H1 (cell line): ENCODE results near the gene TPPP. TPM values are rescaled to one million over a fixed set of nuclear protein-coding genes. Genes with fewer than 3 reads are reported as not detected.

Experiments used
- CTCF ChIA-PET: fragments of 300-600 bp; sonication (Branson Sonifier 250); formaldehyde crosslinking; loops from one replicate; lab custom pipeline; 2021; ENCODE audit not compliant: partially characterized antibody; lab: Charles Lee
- POLR2A ChIA-PET: fragments of 300-600 bp; sonication (Branson Sonifier 250); formaldehyde crosslinking; loops from one replicate; lab custom pipeline; 2021; ENCODE audit warnings: inconsistent platforms; ENCODE audit not compliant: partially characterized antibody; lab: Charles Lee
- DNase-seq, 2 experiments: peaks; one replicate each; pipeline versions ENCODE4 v3.0.0 to v3.0.0-alpha.2; 2010 to 2022; ENCODE audit warnings: low spot score in 2 of 2, low read depth in 1 of 2, mixed read lengths in 1 of 2
- FAIRE-seq: peaks from 2 replicates; lab custom pipeline; 2011; peaks lifted over from hg19 to GRCh38; lab: Jason Lieb, UNC
- H2AFZ ChIP-seq: 2 replicates; pipeline ENCODE4 v1.8.1; 2012; ENCODE audit warnings: low read length, inconsistent platforms
- H2AK5ac ChIP-seq: 2 replicates; pipeline ENCODE4 v1.6.1; 2013; ENCODE audit warnings: low read depth, low read length
- H2BK120ac ChIP-seq: replicated peaks from 2 replicates; pipeline ENCODE3; 2013; ENCODE audit warnings: low read depth, low read length, inconsistent platforms
- H2BK12ac ChIP-seq: 2 replicates; pipeline ENCODE4 v1.6.1; 2013; ENCODE audit warnings: low read depth, low read length
- H2BK15ac ChIP-seq: 2 replicates; pipeline ENCODE4 v1.6.1; 2013; ENCODE audit warnings: low read length
- H2BK20ac ChIP-seq: 2 replicates; pipeline ENCODE4 v1.6.1; 2013; ENCODE audit warnings: low read length
- H2BK5ac ChIP-seq: 2 replicates; pipeline ENCODE4 v1.6.1; 2013; ENCODE audit warnings: low read depth, low read length
- H3K14ac ChIP-seq: 2 replicates; pipeline ENCODE4 v1.6.1; 2013; ENCODE audit warnings: inconsistent platforms; ENCODE audit not compliant: insufficient read length
- H3K18ac ChIP-seq: 2 replicates; pipeline ENCODE4 v1.6.1; 2013; ENCODE audit warnings: low read length; ENCODE audit errors: extremely low read depth
- H3K23ac ChIP-seq: 2 replicates; pipeline ENCODE4 v1.6.1; 2013; ENCODE audit warnings: inconsistent platforms; ENCODE audit not compliant: insufficient read length
- H3K23me2 ChIP-seq: 2 replicates; pipeline ENCODE4 v1.6.1; 2013; ENCODE audit warnings: low read depth, low read length
- H3K27ac ChIP-seq: 2 replicates; pipeline ENCODE4 v1.6.1; 2011; ENCODE audit warnings: low read depth, low read length, inconsistent platforms
- H3K27me3 ChIP-seq, 4 experiments: replicated peaks in 1 of 4; 1 replicate in 1 of 4; 2 replicates in 3 of 4; pipeline versions ENCODE4 v1.6.1 to v1.8.1; 2011 to 2013; ENCODE audit warnings: low read length in 3 of 4, mild to moderate bottlenecking in 3 of 4, inconsistent platforms in 2 of 4, mixed read lengths in 2 of 4, moderate library complexity in 1 of 4; ENCODE audit not compliant: control insufficient read depth in 3 of 4, insufficient read depth in 3 of 4; ENCODE audit errors: extremely low read depth in 1 of 4
- H3K36me3 ChIP-seq, 4 experiments: 2 replicates each; pipeline versions ENCODE4 v1.6.1 to v1.8.1; 2011 to 2013; ENCODE audit warnings: mild to moderate bottlenecking in 4 of 4, low read length in 3 of 4, moderate library complexity in 2 of 4, control low read depth in 1 of 4, inconsistent platforms in 1 of 4; ENCODE audit not compliant: insufficient read depth in 4 of 4, control insufficient read depth in 2 of 4
- H3K4ac ChIP-seq: replicated peaks from 2 replicates; pipeline ENCODE3; 2013; ENCODE audit warnings: low read length, low read depth, mixed read lengths, inconsistent platforms; ENCODE audit not compliant: insufficient read length
- H3K4me1 ChIP-seq, 4 experiments: replicated peaks in 1 of 4; 1 replicate in 1 of 4; 2 replicates in 3 of 4; pipeline versions ENCODE4 v1.6.1 to v1.8.1; 2011 to 2013; ENCODE audit warnings: low read length in 3 of 4, inconsistent platforms in 2 of 4, mixed read lengths in 1 of 4; ENCODE audit not compliant: insufficient read depth in 4 of 4, control insufficient read depth in 3 of 4
- H3K4me2 ChIP-seq, 2 experiments: 2 replicates each; pipeline versions ENCODE4 v1.6.1 to v1.8.1; 2011 to 2013; ENCODE audit warnings: low read depth in 2 of 2, low read length in 2 of 2, control low read depth in 1 of 2, inconsistent platforms in 1 of 2, mild to moderate bottlenecking in 1 of 2; ENCODE audit not compliant: insufficient read depth in 1 of 2
- H3K4me3 ChIP-seq, 4 experiments: fragments of 200-600, 300-600 bp in 1 of 4; sonication (generic), shearing (Covaris generic), sonication (Bioruptor Twin) in 1 of 4; 2 replicates each; pipeline versions ENCODE4 v1.5.1 to v1.8.1; 2011 to 2016; ENCODE audit warnings: low read length in 4 of 4, low read depth in 3 of 4, control low read depth in 2 of 4, inconsistent platforms in 2 of 4, mild to moderate bottlenecking in 2 of 4, mixed read lengths in 1 of 4, moderate library complexity in 1 of 4; ENCODE audit not compliant: insufficient read depth in 2 of 4; ENCODE audit errors: extremely low read depth in 1 of 4
- H3K56ac ChIP-seq: replicated peaks from 2 replicates; pipeline ENCODE3; 2013; ENCODE audit warnings: low read depth, mild to moderate bottlenecking, mixed read lengths, low read length, inconsistent platforms; ENCODE audit not compliant: insufficient read length
- H3K79me1 ChIP-seq: 2 replicates; pipeline ENCODE4 v1.6.1; 2013; ENCODE audit warnings: low read depth, low read length, control low read depth
- H3K79me2 ChIP-seq, 2 experiments: 2 replicates each; pipeline versions ENCODE4 v1.6.1 to v1.8.1; 2012 to 2013; ENCODE audit warnings: low read length in 2 of 2, mild to moderate bottlenecking in 2 of 2, inconsistent platforms in 1 of 2; ENCODE audit not compliant: insufficient read depth in 2 of 2, control insufficient read depth in 1 of 2
- H3K9ac ChIP-seq, 4 experiments: replicated peaks in 1 of 4; 1 replicate in 1 of 4; 2 replicates in 3 of 4; pipeline versions ENCODE4 v1.6.1 to v1.8.1; 2011 to 2013; ENCODE audit warnings: low read depth in 3 of 4, low read length in 3 of 4, control low read depth in 2 of 4, mild to moderate bottlenecking in 2 of 4, moderate library complexity in 2 of 4, inconsistent platforms in 1 of 4; ENCODE audit errors: extremely low read depth in 1 of 4
- H3K9me3 ChIP-seq, 2 experiments: 2 replicates each; pipeline versions ENCODE4 v1.6.1 to v1.8.1; 2012 to 2013; ENCODE audit warnings: mild to moderate bottlenecking in 2 of 2, moderate library complexity in 2 of 2, control low read depth in 1 of 2, inconsistent platforms in 1 of 2, low read depth in 1 of 2, low read length in 1 of 2, mixed read lengths in 1 of 2; ENCODE audit not compliant: insufficient read depth in 2 of 2
- H4K20me1 ChIP-seq, 2 experiments: replicated peaks in 1 of 2; 2 replicates each; pipeline versions ENCODE3 to v1.8.1; 2011 to 2013; ENCODE audit warnings: inconsistent platforms in 2 of 2, low read length in 2 of 2, mild to moderate bottlenecking in 1 of 2; ENCODE audit not compliant: insufficient read depth in 2 of 2, control insufficient read depth in 1 of 2
- H4K5ac ChIP-seq: 2 replicates; pipeline ENCODE4 v1.6.1; 2013; ENCODE audit warnings: low read length, low read depth, mixed read lengths, inconsistent platforms; ENCODE audit not compliant: insufficient read length
- H4K8ac ChIP-seq: 2 replicates; pipeline ENCODE4 v1.8.0; 2013; ENCODE audit warnings: mild to moderate bottlenecking, moderate library complexity, low read length, inconsistent platforms; ENCODE audit not compliant: insufficient read depth; ENCODE audit errors: extremely low read depth
- H4K91ac ChIP-seq: replicated peaks from 2 replicates; pipeline ENCODE3; 2013; ENCODE audit warnings: low read length, mixed read lengths, inconsistent platforms; ENCODE audit not compliant: insufficient read length
- CBX8 ChIP-seq: fragments of 300-800, 300-1000 bp; sonication (generic); IDR thresholded peaks from 2 replicates; pipeline ENCODE4 v1.7.1; 2016; ENCODE audit warnings: low read depth, low read length, borderline replicate concordance
- CEBPB ChIP-seq: IDR thresholded peaks from 2 replicates; pipeline ENCODE4 v1.6.1; 2012; ENCODE audit warnings: low read depth, low read length
- HDAC2 ChIP-seq, 2 experiments: fragments of 300-600 bp in 1 of 2; sonication (generic) in 1 of 2; IDR thresholded peaks; 2 replicates each; pipeline ENCODE4 v1.6.1; 2011 to 2012; ENCODE audit warnings: low read depth in 2 of 2, low read length in 2 of 2, mild to moderate bottlenecking in 2 of 2, moderate library complexity in 2 of 2, borderline replicate concordance in 1 of 2, inconsistent platforms in 1 of 2
- JUN ChIP-seq: IDR thresholded peaks from 2 replicates; pipeline ENCODE4 v1.6.1; 2011; ENCODE audit warnings: low read depth, mild to moderate bottlenecking, improper control_type of control experiment, low read length
- JUND ChIP-seq: IDR thresholded peaks from 2 replicates; pipeline ENCODE4 v1.6.1; 2011; ENCODE audit warnings: mild to moderate bottlenecking, improper control_type of control experiment, low read length
- POLR2A ChIP-seq, 2 experiments: IDR thresholded peaks; 1 replicate in 1 of 2; 2 replicates in 1 of 2; pipeline ENCODE4 v1.6.1; 2011; ENCODE audit warnings: low read depth in 2 of 2, low read length in 2 of 2, mild to moderate bottlenecking in 2 of 2; ENCODE audit errors: control extremely low read depth in 1 of 2
- POU5F1 ChIP-seq: IDR thresholded peaks from 2 replicates; pipeline ENCODE4 v1.6.1; 2011; ENCODE audit warnings: low read depth, mild to moderate bottlenecking, low read length, moderate library complexity
- TBP ChIP-seq: IDR thresholded peaks from 2 replicates; pipeline ENCODE4 v1.6.1; 2011; ENCODE audit warnings: low read depth, low read length, improper control_type of control experiment
- WGBS, 2 experiments: shearing (Covaris generic) in 1 of 2; methylation state at CpG; one replicate each; pipeline versions ENCODE4 v1.1.6 to v1.1.7; 2013 to 2015; ENCODE audit warnings: low lambda C conversion rate in 2 of 2, mixed read lengths in 2 of 2, inconsistent platforms in 1 of 2, low coverage in 1 of 2, missing lambda C conversion rate in 1 of 2; ENCODE audit not compliant: insufficient replicate concordance in 2 of 2, insufficient coverage in 1 of 2, insufficient read length in 1 of 2; ENCODE audit errors: extremely low coverage in 1 of 2, missing lambda C conversion rate in 1 of 2; 5-methylcytosine and 5-hydroxymethylcytosine counted together
- polyA plus RNA-seq, 7 experiments: library from polyadenylated mRNA; depleted of rRNA in 3 of 7; stranded (reverse) in 5 of 7; unstranded in 2 of 7; fragments of >200 nt in 5 of 7; fragments of 200-250 nt in 2 of 7; gene quantifications; 1 replicate in 5 of 7; 2 replicates in 1 of 7; 4 replicates in 1 of 7; pipeline versions ENCODE4 v1.2.1 to v1.2.3, GENCODE V29; 2011 to 2013; ENCODE audit warnings: missing spikeins in 2 of 7, mixed read lengths in 2 of 7
- total RNA-seq: library from RNA; stranded (reverse); fragmentation: NEBNext Ultra II Directional; extraction: Animal tissue kit (Norgen Biotek cat#: 25700); gene quantifications from 2 replicates; pipeline ENCODE4 v1.2.1, GENCODE V29; 2021
- TF ChIP-seq, protein P1 (sequence below): IDR thresholded peaks from 2 replicates; pipeline ENCODE4 v1.6.1; 2012; ENCODE audit warnings: inconsistent platforms

The TPPP gene
- total and polyA plus RNA-seq, 2 of the 8 experiments (the other 6 are each of a cell fraction or from before 2014, with no cell fraction given) = 0.36 to 0.93 TPM

- POLR2A ChIA-PET = no interaction called here
- Histone ChIP-seq H3K18ac (no peak overlapping the region), H4K91ac (no peak overlapping the region), H3K9me3 (no peaks in the 10 kb centered on the region), H3K27me3 (no peaks in the 10 kb centered on the region), H3K4me1 (no peaks in the 10 kb centered on the region; a peak in 1 of 7 replicates), H2BK20ac (no peak overlapping the region), H3K27ac (no peak overlapping the region), H3K36me3 (peaks cover 9 to 46% (median 37%) of the 10 kb centered on the region in 4 experiments), H3K14ac (no peak overlapping the region), H3K79me1 (peaks cover 3% of the 10 kb centered on the region; the same call in 1 of the 2 replicates), H4K5ac (no peak overlapping the region), H2AFZ (no peak overlapping the region), H4K20me1 (peaks cover 8 to 9% of the 10 kb centered on the region in 2 experiments), H2BK5ac (no peak overlapping the region), H3K4ac (no peak overlapping the region), H3K23ac (no peak overlapping the region), H2BK120ac (no peak overlapping the region), H2AK5ac (no peak overlapping the region), H4K8ac (no peak overlapping the region), H3K79me2 (peaks cover 0 to 4% of the 10 kb centered on the region in 2 experiments; a peak in 1 of 4 replicates), H3K23me2 (no peaks in the 10 kb centered on the region), H2BK12ac (no peak overlapping the region), H3K9ac (no peak overlapping the region), H3K56ac (no peak overlapping the region), H3K4me2 (no peak overlapping the region), H3K4me3 (no peak overlapping the region), H2BK15ac (no peak overlapping the region)
- DNase-seq = no peak
- CTCF ChIA-PET = no interaction called here
- FAIRE-seq = no peak
- WGBS, 2 experiments = 93% methylated on average over 13 of the region's 13 CpGs; no CpG with 5 or more reads in 1 of the 2 experiments
- TF ChIP-seq HDAC2 (IDR thresholded peaks at IDR 0.05; ENCODE audit: borderline replicate concordance in 1 of 2, low read depth in 2 of 2, low read length in 2 of 2) = no peak
- TF ChIP-seq POU5F1 = no peak
- TF ChIP-seq TBP = no peak
- no peak for TF ChIP-seq JUN
- TF ChIP-seq, protein P1, sequence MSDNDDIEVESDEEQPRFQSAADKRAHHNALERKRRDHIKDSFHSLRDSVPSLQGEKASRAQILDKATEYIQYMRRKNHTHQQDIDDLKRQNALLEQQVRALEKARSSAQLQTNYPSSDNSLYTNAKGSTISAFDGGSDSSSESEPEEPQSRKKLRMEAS = no peak
- TF ChIP-seq CBX8 = no peak
- TF ChIP-seq JUND = no peak
- no peak for TF ChIP-seq POLR2A (IDR thresholded peaks at IDR 0.05; ENCODE audit: control extremely low read depth in 1 of 2, low read depth in 2 of 2, low read length in 2 of 2)
- TF ChIP-seq CEBPB = no peak
These were observed 68.3 kb downstream of the TPPP start for GRCh38 chr5:624951-625230.
